GM13977 (cell line): Measurements from ENCODE around the gene ST8SIA4.

Source experiments
- DNase-seq: peaks from one replicate; pipeline ENCODE4 v3.0.0; 2012; ENCODE audit warnings: low spot score
- in situ Hi-C: fragments of 300-500 bp; cut with MboI; formaldehyde crosslinking; loops from one replicate; pipeline ENCODE4 v1.12.0; 2022; ENCODE audit warnings: low sequenced_read_pairs, low pct_unique_long_range_greater_than_20kb, mixed read lengths, inconsistent platforms; ENCODE audit not compliant: unreplicated experiment
- TF ChIP-seq, protein P1 (sequence below): IDR thresholded peaks from 2 replicates; pipeline ENCODE4 v1.5.1; 2012; ENCODE audit warnings: mild to moderate bottlenecking, control low read depth; ENCODE audit not compliant: insufficient read depth; ENCODE audit errors: extremely low read depth, missing control alignments

The ST8SIA4 gene

GRCh38 chr5:100872408-100873190 is 30.5 kb downstream of the ST8SIA4 start:
- DNase-seq, result no peak
- TF ChIP-seq, protein P1, sequence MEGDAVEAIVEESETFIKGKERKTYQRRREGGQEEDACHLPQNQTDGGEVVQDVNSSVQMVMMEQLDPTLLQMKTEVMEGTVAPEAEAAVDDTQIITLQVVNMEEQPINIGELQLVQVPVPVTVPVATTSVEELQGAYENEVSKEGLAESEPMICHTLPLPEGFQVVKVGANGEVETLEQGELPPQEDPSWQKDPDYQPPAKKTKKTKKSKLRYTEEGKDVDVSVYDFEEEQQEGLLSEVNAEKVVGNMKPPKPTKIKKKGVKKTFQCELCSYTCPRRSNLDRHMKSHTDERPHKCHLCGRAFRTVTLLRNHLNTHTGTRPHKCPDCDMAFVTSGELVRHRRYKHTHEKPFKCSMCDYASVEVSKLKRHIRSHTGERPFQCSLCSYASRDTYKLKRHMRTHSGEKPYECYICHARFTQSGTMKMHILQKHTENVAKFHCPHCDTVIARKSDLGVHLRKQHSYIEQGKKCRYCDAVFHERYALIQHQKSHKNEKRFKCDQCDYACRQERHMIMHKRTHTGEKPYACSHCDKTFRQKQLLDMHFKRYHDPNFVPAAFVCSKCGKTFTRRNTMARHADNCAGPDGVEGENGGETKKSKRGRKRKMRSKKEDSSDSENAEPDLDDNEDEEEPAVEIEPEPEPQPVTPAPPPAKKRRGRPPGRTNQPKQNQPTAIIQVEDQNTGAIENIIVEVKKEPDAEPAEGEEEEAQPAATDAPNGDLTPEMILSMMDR, result no peak
- in situ Hi-C loops, result no loop called here

DNA sequence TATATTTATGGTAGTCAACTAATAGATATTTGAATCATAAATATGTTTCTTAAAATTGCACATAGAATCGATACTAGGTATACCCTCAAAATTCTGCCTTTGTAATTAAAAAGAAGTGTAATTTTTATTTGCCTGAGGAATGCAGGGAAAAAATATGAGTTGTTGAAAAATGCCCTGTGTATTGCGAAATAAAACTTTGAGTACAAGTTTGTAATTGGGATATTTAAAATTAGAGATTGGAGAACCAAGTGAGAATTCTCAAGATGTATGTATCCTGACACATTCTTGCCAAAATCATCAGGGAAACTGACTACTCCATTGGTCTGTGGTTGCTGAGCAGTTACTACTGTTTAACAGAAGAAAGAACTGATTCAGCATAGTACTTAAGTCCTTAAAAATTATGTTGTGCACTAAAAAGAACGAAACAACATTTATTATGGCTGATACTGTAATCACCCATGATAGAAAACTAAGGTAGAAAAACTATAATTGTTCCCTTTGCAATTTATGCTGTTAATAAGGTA is 36.0 kb downstream of the ST8SIA4 start:
- no peak for DNase-seq
- in situ Hi-C loops, result no loop called here
- TF ChIP-seq, protein P1, result no peak

DNA sequence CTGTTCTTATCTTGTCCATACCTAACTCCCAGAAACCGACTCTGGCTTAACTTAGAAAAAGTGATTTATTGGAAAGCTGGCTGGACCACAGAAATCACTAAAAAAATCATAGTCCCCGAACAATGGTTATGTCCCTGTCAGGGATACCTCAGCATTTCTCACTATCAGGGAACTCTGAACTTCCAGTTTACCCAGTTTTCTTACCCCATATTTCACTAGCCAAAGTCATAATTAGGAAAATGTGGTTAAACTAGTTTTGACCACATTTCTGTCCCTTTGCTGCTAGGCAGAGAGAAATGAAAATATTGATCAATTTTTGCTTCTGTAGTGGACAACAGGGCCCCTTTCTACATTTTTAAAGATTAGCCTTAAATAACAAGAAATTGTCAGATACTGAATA is 38.2 kb downstream of the ST8SIA4 start:
- TF ChIP-seq, protein P1, result no peak
- in situ Hi-C loops, result no loop called here
- DNase-seq, result no peak

DNA sequence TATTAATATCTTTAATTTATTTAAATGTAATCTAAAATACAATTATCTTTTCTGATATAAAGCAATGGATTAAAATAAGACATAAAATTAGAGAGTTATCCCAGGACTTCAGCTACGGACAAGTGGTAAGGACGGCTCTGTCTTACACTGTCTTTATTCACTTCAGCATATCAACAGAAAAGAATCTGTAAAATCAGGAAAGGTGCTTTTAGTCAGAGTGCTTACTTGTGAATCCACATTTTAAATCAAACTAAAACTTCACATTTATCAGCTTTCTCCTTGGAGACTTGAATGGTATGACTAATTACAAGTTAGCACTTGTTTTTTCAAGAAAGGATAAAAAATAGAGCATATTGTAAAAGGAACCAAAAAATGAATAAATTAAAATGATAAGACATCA is 39.3 kb downstream of the ST8SIA4 start:
- DNase-seq, result no peak
- in situ Hi-C loops, result no loop called here
- TF ChIP-seq, protein P1, result no peak

- TF ChIP-seq, protein P1, result no peak
- in situ Hi-C loops, result no loop called here
- no peak for DNase-seq
Observed at GRCh38 chr5:100861148-100861547, 41.9 kb downstream of the ST8SIA4 start.

- in situ Hi-C loops, result no loop called here
- TF ChIP-seq, protein P1, result no peak
- DNase-seq, result no peak
Observed at GRCh38 chr5:100860407-100860806, 42.7 kb downstream of the ST8SIA4 start.
